HG03565 (cell line): ENCODE measurements around the gene MIOS.

Source experiments
- ATAC-seq: cut with Tn5 transposase; IDR thresholded peaks from one replicate; pipeline ENCODE4 v1.9.1; 2021; ENCODE audit warnings: mild to moderate bottlenecking, moderate library complexity; ENCODE audit not compliant: unreplicated experiment

Gene MIOS

DNA sequence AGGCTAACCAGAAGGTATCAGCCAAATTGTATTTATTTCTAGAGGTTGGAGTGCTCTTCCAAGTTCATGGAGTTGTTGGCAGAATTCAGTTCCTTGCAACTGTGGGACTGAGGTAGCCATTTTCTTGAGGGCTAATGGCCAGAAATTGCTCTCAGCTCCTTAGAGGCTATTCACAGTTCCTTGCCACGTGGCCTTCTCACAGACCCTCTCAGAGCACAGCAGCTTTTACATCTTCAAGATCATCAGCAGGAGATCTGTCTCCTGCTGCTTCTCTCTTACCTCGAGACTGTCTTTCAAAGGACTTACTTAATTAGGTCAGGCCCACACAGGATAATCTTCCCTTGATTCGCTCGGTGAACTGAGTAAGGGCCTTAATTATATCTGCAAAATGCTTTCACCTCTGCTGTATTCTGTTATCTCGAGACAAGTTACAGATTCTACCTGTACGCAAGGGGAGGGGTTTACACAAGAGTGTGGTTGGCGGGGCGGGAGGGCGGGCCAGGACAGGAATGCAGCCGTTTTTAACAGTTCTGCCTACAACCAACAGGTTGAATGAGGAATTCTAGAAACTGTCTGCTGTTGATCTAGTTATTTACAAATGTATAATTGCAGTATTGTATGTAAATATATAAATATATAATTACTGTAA is 15.0 kb downstream of the MIOS start:
- ATAC-seq: no peak

DNA sequence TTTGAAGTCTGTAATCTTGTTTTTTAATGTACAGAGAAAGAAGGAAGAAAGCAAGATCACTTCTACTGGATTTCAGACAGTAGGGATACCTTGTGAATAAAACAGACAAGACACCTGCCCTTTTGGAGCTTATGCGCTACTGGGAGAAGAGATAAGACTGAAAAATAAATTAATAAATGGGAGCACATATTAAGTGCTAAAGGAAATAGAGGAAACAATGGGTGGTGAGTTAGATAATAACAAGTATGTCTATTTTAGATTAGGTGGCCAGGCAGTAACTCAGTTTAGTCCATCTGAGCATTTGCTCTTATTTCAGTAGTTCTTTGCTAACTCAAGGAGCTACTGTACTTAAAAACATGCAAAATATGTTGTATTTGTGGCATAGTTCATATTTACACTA is 15.9 kb downstream of the MIOS start:
- no peak for ATAC-seq

DNA sequence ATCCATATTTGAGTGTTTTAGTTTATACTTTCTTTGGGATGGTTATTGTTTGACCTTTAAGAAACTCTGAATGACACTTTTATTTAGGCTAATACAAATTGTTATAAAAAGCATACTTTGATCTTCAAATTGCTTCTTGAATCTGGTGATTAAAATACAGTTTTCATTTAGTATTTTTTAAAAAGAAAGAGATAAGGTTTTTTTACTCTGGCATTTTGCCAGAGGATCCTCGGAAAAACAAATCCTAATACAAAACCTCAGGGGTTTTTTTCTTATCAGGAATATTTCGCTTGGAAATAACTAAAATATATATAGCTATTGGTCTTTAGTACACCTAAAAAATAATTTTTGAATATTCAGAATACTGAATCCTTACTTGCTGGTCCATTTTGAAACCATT is 17.0 kb downstream of the MIOS start:
- no peak for ATAC-seq

DNA sequence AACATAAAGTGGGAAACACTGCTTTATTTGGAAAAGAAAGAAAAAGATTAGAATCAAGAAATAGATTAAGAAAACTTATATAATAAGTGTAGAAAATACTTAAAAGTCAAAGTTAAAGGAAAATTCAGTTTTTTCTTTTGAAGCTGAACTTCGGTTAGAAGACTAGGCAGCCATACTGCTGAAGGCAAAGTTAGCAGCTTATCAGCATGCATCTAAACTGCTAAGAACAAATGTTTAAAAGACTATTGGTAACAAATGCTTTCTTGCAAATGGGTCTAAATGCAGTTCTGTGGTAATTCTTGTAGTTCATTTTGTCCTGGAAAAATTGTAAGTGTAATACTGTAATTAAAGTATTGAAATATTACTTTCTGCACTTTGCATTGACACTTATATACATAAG is 18.0 kb downstream of the MIOS start:
- ATAC-seq: no peak

DNA sequence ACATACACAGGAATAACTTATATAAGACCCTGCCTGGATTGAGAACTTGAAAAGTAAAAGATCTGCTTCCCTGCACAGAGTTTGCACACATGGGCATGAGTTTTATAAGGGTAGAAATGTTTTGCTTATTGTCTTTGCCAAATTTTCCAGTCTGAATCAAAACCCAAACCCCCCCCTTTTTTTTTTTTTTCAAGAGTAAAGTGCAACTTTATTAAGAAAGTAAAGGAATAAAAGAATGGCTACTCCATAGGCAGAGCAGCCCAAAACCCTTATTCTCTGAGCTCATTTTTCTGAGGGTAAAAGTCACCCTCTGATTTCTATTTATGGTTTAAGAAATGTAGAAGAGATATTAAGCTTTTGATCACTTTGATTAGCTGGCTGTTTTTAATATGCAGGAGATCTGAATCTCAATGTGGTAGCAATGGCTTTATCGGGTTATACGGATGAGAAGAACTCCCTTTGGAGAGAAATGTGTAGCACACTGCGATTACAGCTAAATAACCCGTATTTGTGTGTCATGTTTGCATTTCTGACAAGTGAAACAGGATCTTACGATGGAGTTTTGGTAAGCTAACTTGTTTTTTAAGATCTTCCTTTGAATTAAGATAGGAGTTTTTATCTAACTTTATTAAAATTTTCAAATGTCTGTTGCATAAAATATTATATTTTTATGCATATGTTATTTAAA is 18.7 kb downstream of the MIOS start:
- no peak for ATAC-seq

DNA sequence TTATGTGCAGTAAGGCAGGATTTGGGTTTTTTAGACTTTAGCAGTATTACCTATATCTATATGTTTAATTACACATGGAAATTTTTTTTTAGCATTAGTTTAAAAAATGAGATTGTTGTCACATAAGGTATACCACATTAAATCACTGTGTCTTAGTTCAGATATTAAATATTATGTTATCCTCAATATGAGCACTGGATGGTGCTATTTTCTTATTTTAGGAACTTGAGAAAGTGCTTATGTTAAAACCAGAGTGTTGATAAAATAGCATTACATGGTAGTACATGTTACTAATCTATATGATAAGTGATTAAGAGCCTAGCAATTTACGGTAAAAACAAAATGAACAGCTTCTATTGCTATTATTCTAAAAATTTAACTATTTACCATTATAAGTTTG is 28.8 kb downstream of the MIOS start:
- no peak for ATAC-seq

DNA sequence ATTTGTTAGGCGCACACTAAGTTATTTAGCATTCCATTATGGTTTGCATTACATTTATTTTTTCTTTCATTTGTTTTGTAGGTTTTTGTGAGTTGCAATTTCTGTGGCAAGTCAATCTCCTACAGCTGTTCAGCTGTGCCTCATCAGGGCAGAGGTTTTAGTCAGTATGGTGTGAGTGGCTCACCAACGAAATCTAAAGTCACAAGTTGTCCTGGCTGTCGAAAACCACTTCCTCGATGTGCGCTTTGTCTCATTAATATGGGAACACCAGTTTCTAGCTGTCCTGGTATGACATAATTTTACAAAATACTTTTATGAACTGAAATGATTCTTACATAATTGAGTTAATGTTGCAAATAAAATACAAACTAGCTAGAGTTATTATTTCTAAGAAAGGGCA is 29.5 kb downstream of the MIOS start:
- no peak for ATAC-seq

DNA sequence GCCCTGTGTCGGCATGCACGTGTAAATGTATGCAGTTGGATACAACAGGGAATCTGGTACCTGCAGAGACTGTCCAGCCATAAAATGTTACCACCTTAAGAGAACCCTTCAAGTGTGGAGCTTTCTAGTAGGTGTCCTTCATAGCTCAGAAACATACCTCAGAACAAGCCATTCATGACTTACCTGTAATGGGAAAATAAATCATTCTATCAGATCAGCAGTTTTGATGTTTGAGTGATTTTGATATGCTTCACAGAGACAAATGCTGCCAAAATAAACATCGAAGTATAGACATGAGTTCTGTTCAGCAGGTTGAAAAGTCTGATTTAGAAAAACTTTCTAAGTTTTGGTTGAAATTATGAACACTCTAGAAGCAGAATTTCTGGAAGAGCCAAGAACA is 40.3 kb downstream of the MIOS start:
- ATAC-seq: no peak

DNA sequence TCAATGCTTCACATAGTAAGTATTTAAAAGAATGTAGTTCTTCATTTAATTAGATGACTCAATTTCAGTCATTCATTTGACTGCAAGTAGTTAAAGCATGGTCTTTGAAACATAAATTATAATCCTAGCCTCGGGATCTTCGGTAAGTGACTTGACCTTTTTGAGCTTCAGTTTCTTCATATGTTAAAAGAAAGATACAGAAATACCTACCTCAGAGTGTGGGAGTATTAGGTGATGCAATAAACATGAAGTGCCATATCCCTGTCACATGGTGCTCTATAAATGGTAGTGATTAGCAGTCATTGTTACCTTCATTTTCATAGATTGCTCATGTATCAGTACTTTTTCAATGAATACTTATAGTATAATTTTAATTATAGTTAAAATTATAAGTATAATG is 42.6 kb downstream of the MIOS start:
- ATAC-seq: no peak

DNA sequence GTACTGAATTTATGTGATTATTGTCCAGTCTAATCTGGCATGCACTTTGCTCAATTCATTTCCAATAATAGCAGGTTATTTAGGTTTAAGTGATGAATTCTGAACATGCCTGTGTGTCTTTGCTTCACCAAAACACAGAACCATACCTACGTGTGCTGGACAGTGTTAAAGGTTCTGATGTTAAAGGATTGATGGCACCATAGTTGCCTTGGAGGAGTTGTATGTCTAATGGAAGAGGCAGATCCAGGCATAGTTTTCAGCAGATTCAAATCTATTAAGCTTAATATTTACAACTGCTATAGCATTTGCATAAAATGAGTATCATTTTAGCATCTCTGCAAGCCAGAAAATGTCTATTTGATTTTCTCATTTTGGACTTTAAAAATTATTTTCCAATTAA is 45.8 kb downstream of the MIOS start:
- ATAC-seq: no peak

DNA sequence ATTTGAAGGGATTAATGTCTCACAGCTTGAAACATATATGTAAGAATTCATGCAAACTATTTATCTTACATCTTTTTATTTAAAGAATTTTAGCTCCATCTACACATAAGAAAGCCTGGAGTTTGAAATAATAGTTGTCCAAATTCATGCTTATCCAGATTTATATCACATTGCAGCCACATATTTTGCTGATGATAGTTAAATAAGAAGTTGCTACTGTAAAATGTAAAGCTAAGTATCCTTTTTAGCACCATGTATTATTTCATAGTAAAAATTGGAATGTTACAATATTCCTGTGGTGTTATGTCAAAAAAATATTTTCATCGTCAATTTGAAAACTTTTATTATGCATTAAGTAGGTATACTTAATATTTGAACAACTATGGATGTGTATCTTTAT is 46.5 kb downstream of the MIOS start:
- ATAC-seq: no peak

DNA sequence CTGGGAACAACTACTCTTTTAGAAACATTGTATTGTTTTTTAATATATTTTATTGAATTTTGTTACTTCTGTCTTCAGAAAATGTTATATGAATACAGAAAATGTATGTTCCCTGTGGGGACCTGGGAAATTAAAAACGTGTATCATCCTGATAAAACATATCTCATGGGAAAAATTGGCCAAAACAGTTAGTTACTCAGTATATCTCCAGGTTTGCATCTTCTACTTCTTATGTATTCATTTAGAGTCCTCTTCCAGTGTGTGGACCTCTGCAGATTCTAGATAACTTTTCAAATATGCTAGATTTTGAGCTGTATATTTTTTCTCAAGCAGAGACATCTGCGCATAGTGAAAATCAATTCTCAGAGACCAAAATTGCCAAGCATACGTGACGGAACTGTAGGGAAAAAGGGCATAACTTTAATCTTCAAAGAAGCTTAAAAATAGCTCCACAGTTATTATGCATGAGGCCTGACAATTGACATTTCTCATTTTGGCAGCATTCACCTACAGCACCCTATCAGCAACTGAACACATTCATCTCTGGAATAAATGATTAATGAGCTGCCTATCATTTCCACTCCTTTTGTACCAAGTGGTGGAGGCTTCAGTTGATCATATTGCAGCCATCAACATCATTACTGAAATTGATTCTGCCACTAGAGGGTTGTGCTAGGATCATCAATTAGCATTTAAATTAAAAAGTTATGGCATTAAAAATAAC is 47.5 kb downstream of the MIOS start:
- no peak for ATAC-seq

DNA sequence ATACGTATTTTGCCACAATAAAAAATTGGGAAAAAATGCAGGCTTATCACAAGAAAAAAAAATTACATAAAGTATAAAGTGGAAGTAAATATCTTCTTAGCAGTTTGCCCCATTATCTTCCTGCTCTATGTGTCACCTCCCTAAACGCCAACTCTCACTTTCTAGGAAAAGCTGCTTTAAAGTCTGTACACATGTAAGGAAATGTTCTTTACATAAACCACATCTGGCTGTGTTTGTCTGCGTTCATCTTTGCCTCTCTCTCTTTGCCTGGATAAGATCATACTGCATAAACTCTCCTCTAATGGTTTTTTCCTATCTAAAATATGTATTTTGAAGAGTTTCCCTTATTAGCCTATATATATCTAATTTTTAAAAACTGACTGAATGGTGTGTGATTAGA is 50.9 kb downstream of the MIOS start:
- ATAC-seq: no peak

DNA sequence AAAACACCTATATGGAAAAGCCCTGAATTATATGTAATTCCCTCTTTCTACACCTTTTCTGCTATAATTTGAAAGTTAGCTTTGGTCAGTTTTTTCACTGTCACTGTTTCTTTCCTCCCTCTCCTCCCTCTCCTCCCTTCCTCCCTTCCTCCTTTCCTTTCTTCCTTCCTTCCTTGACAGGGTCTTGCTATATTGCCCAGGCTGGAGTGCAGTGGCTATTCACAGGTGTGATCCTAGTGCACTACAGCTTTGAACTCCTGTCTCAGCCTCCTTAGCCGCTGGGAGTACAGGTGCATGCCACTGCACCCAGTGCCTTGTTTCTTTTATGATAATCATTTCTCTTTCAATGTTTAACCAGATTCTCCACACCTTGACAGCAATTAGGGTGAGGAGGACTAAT is 51.7 kb downstream of the MIOS start:
- ATAC-seq: no peak

DNA sequence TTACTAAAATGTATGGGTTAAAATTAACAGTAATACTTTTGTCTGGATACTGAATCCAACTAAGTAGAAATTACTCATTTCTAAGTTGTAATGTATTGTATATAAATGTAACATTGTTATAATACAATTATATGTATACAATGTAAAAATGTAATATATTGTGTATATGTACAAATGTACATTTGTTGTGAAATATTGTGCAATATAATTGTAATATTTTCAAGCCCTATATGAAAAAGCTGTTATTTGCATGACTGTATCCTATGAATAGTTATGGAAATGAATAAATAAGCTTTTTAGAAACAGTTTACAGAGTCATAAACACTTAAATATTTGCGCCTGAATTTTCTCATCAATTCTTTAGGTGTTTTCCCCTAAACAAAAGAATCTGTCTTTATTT is 53.6 kb downstream of the MIOS start:
- no peak for ATAC-seq

DNA sequence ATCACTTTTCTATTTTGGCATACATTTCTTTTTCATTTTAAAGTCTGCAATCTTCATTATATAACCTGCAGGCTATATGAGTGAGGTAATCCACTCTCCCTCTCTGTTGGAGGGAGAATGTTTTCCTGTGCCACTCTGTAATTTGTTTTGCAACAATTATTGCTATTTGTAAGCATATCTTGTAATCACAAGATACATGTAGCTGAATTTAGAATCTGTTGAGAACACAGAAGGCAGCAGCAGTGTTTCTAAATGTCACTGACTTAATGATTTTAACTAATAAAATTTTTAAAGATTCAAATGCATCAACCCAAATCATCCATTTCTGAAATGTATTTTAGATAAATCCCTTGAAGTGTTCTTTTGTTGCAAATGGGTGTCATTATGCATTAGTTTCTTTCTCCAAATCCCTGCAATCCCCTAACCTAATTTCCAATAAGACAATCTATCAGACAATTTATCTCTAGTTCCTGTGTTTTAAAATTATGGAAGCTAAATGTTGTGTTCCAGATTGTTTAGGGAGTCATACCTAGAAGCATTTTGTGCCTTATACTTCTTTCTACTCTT is 54.0 kb downstream of the MIOS start:
- ATAC-seq: no peak

DNA sequence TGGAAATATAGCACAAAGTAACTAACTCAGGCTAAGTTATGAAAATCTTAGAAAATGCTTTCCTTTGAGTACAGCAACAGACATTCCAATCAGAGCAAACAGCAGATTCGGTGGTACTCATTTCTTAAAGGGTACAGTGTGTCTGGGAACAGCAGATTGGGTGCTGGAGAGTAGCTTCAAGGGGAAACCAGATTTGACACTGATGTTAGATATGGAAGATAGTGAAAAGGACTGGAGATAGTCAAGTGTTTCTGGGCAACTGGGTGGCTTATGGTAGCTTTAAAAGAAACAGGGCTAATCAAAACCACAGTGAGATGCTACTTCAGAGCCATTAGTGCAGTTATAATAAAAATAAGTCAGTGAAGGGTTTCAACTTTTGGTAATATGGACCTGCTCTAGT is 61.8 kb downstream of the MIOS start:
- ATAC-seq: no peak

DNA sequence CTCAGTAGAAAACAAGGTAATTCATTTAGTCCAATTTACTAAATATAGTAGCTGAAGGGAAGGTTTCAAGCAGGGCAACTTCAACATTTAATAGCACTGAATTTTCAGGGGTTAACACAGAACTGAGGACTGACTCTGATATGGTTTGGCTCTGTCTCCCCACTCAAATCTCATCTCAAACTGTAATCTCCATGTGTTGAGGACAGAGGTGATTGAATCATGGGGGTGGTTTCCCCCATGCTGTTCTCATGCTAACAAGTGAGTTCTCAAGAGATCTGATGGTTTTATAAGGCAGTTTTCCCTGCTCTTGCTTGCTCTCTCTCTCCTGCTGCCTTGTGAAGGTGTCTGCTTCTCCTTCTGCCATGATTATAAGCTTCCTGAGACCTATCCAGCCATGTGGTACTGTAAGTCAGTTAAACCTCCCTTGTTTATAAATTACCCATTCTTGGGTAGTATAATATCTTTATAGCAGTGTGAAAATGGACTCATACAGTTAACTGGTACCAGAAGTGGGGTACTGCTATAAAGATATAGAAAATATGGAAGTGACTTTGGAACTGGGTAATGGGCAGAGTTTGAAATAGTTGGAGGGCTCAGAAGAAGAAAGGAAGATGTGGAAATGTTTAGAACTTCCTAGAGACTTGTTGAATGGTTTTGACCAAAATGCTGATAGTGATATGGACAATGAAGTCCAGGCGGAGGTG is 64.1 kb downstream of the MIOS start:
- ATAC-seq: no peak

DNA sequence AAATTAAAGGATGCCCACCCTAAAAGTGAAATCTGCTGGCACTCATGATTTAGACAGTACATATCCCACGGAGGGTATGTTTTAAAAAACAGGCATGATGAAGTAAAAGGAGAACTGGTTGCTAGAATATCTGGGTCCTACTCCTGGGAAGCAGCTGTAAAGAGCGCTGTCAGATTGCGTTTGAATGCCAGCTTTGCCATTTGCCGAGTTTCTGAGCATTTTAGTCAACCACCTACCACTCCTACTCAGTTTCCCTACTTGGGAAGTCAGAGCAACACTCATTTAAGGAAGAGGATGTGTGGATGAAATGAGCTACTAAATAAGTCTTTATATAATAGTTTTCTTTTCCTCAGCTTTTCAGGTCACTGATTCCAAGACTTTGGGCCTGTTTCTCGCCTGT is 72.7 kb downstream of the MIOS start:
- no peak for ATAC-seq

DNA sequence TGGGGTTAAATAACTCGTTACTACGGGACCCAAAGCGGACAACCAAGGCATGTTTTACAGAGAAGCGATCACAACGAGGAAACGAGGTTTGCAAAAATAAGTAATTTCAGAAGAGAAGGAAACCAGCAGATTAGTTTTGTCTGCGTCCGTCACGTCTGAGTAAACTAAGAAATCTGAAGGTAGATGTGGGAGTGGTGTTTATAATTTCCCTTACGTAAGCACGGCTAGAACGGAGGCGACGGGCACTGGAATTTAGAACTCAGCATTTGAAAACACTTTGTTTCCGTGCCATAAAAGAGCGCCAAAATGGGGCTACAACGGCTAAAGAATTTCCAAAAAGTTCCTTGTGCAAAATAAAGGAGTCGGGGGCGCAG is 73.2 kb downstream of the MIOS start:
- no peak for ATAC-seq
